B cell (primary cell): ENCODE measurements around the gene KICS2. TPM values are rescaled to one million over a fixed set of nuclear protein-coding genes. Genes with fewer than 3 reads are reported as not detected.

Experiments
- ATAC-seq: fragments of 200-7000 bp; cut with Tn5 transposase; one replicate; pipeline ENCODE4 v1.10.0; 2021; ENCODE audit warnings: low read depth, mild to moderate bottlenecking, moderate number of reproducible peaks, moderate library complexity
- CTCF ChIA-PET: fragments of 350-600 bp; sonication (Branson Sonifier 250); formaldehyde crosslinking; loops from one replicate; lab custom pipeline; 2021; ENCODE audit warnings: antibody characterized with exemption, inconsistent platforms; lab: Charles Lee
- POLR2A ChIA-PET: fragments of 350-600 bp; sonication (Branson Sonifier 250); formaldehyde crosslinking; loops from one replicate; lab custom pipeline; 2021; ENCODE audit warnings: antibody characterized with exemption; lab: Charles Lee
- DNase-seq: peaks from one replicate; pipeline ENCODE4 v3.0.0; 2013
- H2AFZ ChIP-seq: 2 replicates; pipeline ENCODE4 v1.6.1; 2012; ENCODE audit warnings: mild to moderate bottlenecking, low read depth, low read length; ENCODE audit not compliant: insufficient read depth, poor library complexity, severe bottlenecking
- H3K27ac ChIP-seq, 2 donors: 1 replicate in 1 of 2; 2 replicates in 1 of 2; pipeline ENCODE4 v1.5.1; 2012 to 2013; ENCODE audit warnings: low read length in 2 of 2, mild to moderate bottlenecking in 2 of 2, moderate library complexity in 1 of 2
- H3K27me3 ChIP-seq, 4 experiments: fragments of 200-600 bp in 1 of 4; sonication (generic) in 1 of 4; replicated peaks in 1 of 4; 1 replicate in 2 of 4; 2 replicates in 2 of 4; pipeline versions ENCODE4 v1.6.1 to v1.7.0; 2013 to 2016; ENCODE audit warnings: low read length in 3 of 4, mild to moderate bottlenecking in 2 of 4, mixed read lengths in 1 of 4, moderate library complexity in 1 of 4; ENCODE audit not compliant: insufficient read depth in 4 of 4, control insufficient read depth in 3 of 4; ENCODE audit errors: control extremely low read depth in 1 of 4
- H3K36me3 ChIP-seq, 2 experiments: replicated peaks in 1 of 2; 1 replicate in 1 of 2; 2 replicates in 1 of 2; pipeline versions ENCODE4 v1.6.1 to v1.7.1; 2013; ENCODE audit warnings: low read length in 1 of 2; ENCODE audit not compliant: insufficient read depth in 2 of 2, control insufficient read depth in 1 of 2; ENCODE audit errors: control extremely low read depth in 1 of 2, extremely low read depth in 1 of 2
- H3K4me1 ChIP-seq, 2 donors: fragments of 200-600 bp in 1 of 2; sonication (generic) in 1 of 2; 1 replicate in 1 of 2; 2 replicates in 1 of 2; pipeline versions ENCODE4 v1.5.1 to v1.6.1; 2013 to 2017; ENCODE audit warnings: low read length in 2 of 2; ENCODE audit not compliant: control insufficient read depth in 2 of 2, insufficient read depth in 2 of 2
- H3K4me2 ChIP-seq: replicated peaks from 2 replicates; pipeline ENCODE3; 2012; ENCODE audit warnings: mild to moderate bottlenecking, low read depth, low read length; ENCODE audit not compliant: poor library complexity, severe bottlenecking
- H3K4me3 ChIP-seq, 5 experiments: fragments of 200-600 bp in 1 of 5; sonication (generic) in 1 of 5; 1 replicate in 3 of 5; 2 replicates in 2 of 5; pipeline versions ENCODE4 v1.5.1 to v1.7.0; 2011 to 2016; ENCODE audit warnings: low read length in 4 of 5, mild to moderate bottlenecking in 4 of 5, low read depth in 2 of 5, control low read depth in 1 of 5, moderate library complexity in 1 of 5; ENCODE audit not compliant: insufficient read depth in 1 of 5; ENCODE audit errors: control extremely low read depth in 1 of 5, extremely low read depth in 1 of 5
- H3K79me2 ChIP-seq: fragments of 200-600 bp; sonication (generic); one replicate; pipeline ENCODE4 v1.6.0; 2016; ENCODE audit warnings: low read length; ENCODE audit not compliant: control insufficient read depth, insufficient read depth
- H3K9ac ChIP-seq: fragments of 200-600 bp; sonication (generic); 2 replicates; pipeline ENCODE4 v1.6.1; 2017; ENCODE audit warnings: mild to moderate bottlenecking, low read length, moderate library complexity
- H3K9me3 ChIP-seq, 3 donors: one replicate each; pipeline versions ENCODE4 v1.6.1 to v1.7.1; 2013; ENCODE audit warnings: low read length in 2 of 3; ENCODE audit not compliant: control insufficient read depth in 2 of 3, insufficient read depth in 1 of 3; ENCODE audit errors: control extremely low read depth in 1 of 3
- H4K20me1 ChIP-seq: 2 replicates; pipeline ENCODE4 v1.6.0; 2012; ENCODE audit warnings: mild to moderate bottlenecking, low read length; ENCODE audit not compliant: insufficient read depth, control insufficient read depth, poor library complexity, severe bottlenecking
- H3K27ac Mint-ChIP-seq: one replicate; pipeline ENCODE4 v1.8.0; 2021; ENCODE audit warnings: mixed read lengths
- H3K27me3 Mint-ChIP-seq: one replicate; pipeline ENCODE4 v1.8.0; 2021; ENCODE audit warnings: mixed read lengths
- H3K4me1 Mint-ChIP-seq: one replicate; pipeline ENCODE4 v1.8.0; 2021; ENCODE audit warnings: mixed read lengths
- H3K4me3 Mint-ChIP-seq: one replicate; pipeline ENCODE4 v1.8.0; 2021; ENCODE audit warnings: mixed read lengths
- H3K9me3 Mint-ChIP-seq: one replicate; pipeline ENCODE4 v1.8.0; 2022; ENCODE audit warnings: mixed read lengths; ENCODE audit not compliant: insufficient read depth
- CTCF ChIP-seq: fragments of 200-600 bp; IDR thresholded peaks from one replicate; pipeline ENCODE4 v1.8.0; 2022; ENCODE audit warnings: antibody characterized with exemption, mild to moderate bottlenecking
- EZH2 ChIP-seq: IDR thresholded peaks from 2 replicates; pipeline ENCODE4 v1.6.1; 2012; ENCODE audit warnings: borderline replicate concordance, low read depth, mild to moderate bottlenecking, moderate library complexity, low read length; ENCODE audit not compliant: insufficient read depth, poor library complexity, severe bottlenecking
- WGBS: methylation state at CpG from one replicate; pipeline ENCODE4 v1.1.5; 2013; ENCODE audit warnings: missing lambda C conversion rate; ENCODE audit not compliant: insufficient coverage; 5-methylcytosine and 5-hydroxymethylcytosine counted together
- intact Hi-C: fragments of 100-400 bp; cut with micrococcal nuclease; formaldehyde crosslinking; loops from one replicate; pipeline ENCODE4 v1.10.0; 2022
- polyA plus RNA-seq: library from polyadenylated mRNA; depleted of rRNA; stranded (reverse); fragments of >200 nt; gene quantifications from 2 replicates; pipeline ENCODE4 v1.2.3, GENCODE V29; 2012
- total RNA-seq, 2 donors: library from RNA; stranded (reverse); fragments of 120-200 nt in 1 of 2; gene quantifications; 1 replicate in 1 of 2; 2 replicates in 1 of 2; pipeline versions ENCODE4 v1.2.3 to v1.2.4, GENCODE V29; 2013 to 2022

KICS2 gene
- total and polyA plus RNA-seq, 2 donors (not counting 1 experiment from before 2014, with no cell fraction given) = 16.6 to 21.2 TPM

GRCh38 chr12:64225626-64226025, 3.5 kb upstream of the KICS2 start:
- Histone ChIP-seq H3K4me2 (no peak overlapping the region), H4K20me1 (no peaks in the 10 kb centered on the region), H3K4me1 (peaks cover 10% of the 10 kb centered on the region in 2 donors), H3K4me3 (no peak overlapping the region), H3K36me3 (no peaks in the 10 kb centered on the region), H3K27me3 (peaks cover 0 to 9% (median 4%) of the 10 kb centered on the region in 4 experiments), H2AFZ (no peak overlapping the region), H3K9ac (no peak overlapping the region), H3K27ac (no peak overlapping the region), H3K79me2 (peaks cover 11% of the 10 kb centered on the region), H3K9me3 (peaks cover 0 to 3% (median 0%) of the 10 kb centered on the region in 3 donors)
- Mint-ChIP-seq H3K27me3 (peaks cover 22% of the 10 kb centered on the region), H3K9me3 (no peaks in the 10 kb centered on the region), H3K4me3 (no peak overlapping the region), H3K4me1 (peaks cover 15% of the 10 kb centered on the region), H3K27ac (no peak overlapping the region)
- POLR2A ChIA-PET = no interaction called here
- no CpG with 5 or more reads among the region's 2 CpGs for WGBS
- CTCF ChIA-PET = no interaction called here
- intact Hi-C loops = no loop called here
- no peak for ATAC-seq
- TF ChIP-seq EZH2 (no peak), CTCF (no peak)
- DNase-seq = no peak

DNA sequence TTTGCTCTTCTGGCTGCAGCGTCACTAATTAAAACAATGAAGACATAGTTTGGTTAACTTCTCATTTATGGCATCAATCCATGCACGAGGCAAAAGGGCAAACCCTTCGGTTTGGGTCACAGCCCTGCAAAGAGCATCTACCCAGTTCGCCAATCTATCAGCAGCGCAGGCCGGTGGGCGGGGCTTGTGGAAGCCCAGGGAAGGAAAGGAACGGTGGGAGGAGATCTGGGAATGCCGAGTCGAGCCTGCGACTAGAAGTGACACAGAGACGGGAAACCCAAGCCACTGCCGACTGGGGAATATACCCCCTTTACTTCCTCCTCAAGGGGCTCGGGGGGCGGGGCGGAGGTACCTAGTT, 466 bp downstream of the KICS2 start:
- Histone ChIP-seq H3K27me3 (peaks cover 0 to 2% (median 0%) of the 10 kb centered on the region in 4 experiments), H3K27ac (peak overlapping the region; percentile 92 to 97), H3K4me3 (peak overlapping the region; percentile 58 to 89 (median 80)), H3K36me3 (no peaks in the 10 kb centered on the region), H3K4me2 (peak overlapping the region; percentile 81), H4K20me1 (no peaks in the 10 kb centered on the region), H3K79me2 (peaks cover 33% of the 10 kb centered on the region), H3K4me1 (peaks cover 10 to 20% of the 10 kb centered on the region in 2 donors), H2AFZ (peak overlapping the region; percentile 84), H3K9ac (peak overlapping the region; percentile 86), H3K9me3 (no peaks in the 10 kb centered on the region)
- Mint-ChIP-seq H3K27ac (peak overlapping the region; percentile 96), H3K4me3 (peak overlapping the region; percentile 93), H3K27me3 (peaks cover 6% of the 10 kb centered on the region), H3K9me3 (no peaks in the 10 kb centered on the region), H3K4me1 (peaks cover 31% of the 10 kb centered on the region)
- intact Hi-C loops = loop anchor here (1.0 to 5.0 kb wide), 9 partner anchors 183 to 1959 kb away; partner anchors contain the start of genes GNS, LEMD3, MON2 and RASSF3
- ChIA-PET POLR2A (interaction anchor here (1.4 kb wide), 1 partner anchor 182 kb away, joined by 3 read pairs; no protein-coding TSS in a partner anchor), CTCF (no interaction called here)
- ATAC-seq (peak; percentile 28), DNase-seq (no peak)
- 0% methylated on average over 6 of the region's 16 CpGs for WGBS
- TF ChIP-seq EZH2 = no peak
- no peak for TF ChIP-seq CTCF
